Left ventricle myocardium inferior (tissue), 1 donor: ENCODE data around the gene NBL1. TPM values are rescaled to one million over a fixed set of nuclear protein-coding genes. Genes with fewer than 3 reads are reported as not detected.
A peak's percentile ranks its signal among the peaks of the same experiment; 100 is the strongest.

Experiments used
- DNase-seq: peaks from one replicate; pipeline ENCODE4 v3.0.0-alpha.2; 2020
- H3K27ac ChIP-seq: fragments of 200-600 bp; replicated peaks from 2 replicates; pipeline ENCODE4 v1.8.0; 2021
- H3K27me3 ChIP-seq: fragments of 200-600 bp; 2 replicates; pipeline ENCODE4 v1.8.0; 2021; ENCODE audit warnings: low read depth
- H3K36me3 ChIP-seq: fragments of 200-600 bp; 2 replicates; pipeline ENCODE4 v1.8.0; 2021
- H3K4me1 ChIP-seq: fragments of 200-600 bp; 2 replicates; pipeline ENCODE4 v1.8.0; 2021
- H3K4me3 ChIP-seq: fragments of 200-600 bp; 2 replicates; pipeline ENCODE4 v1.8.0; 2021; ENCODE audit warnings: mild to moderate bottlenecking, moderate library complexity
- H3K9me3 ChIP-seq: fragments of 200-600 bp; replicated peaks from 2 replicates; pipeline ENCODE4 v1.8.0; 2021
- CTCF ChIP-seq: fragments of 200-600 bp; IDR thresholded peaks from 2 replicates; pipeline ENCODE4 v1.8.0; 2021; ENCODE audit warnings: antibody characterized with exemption, mild to moderate bottlenecking, borderline replicate concordance
- intact Hi-C: fragments of 100-400 bp; cut with micrococcal nuclease; formaldehyde crosslinking; loops from one replicate; pipeline ENCODE4 v1.11.0; 2022
- total RNA-seq: library from RNA; stranded (reverse); fragmentation: NEBNext Ultra II Directional; extraction: Animal tissue kit (Norgen Biotek cat#: 25700); gene quantifications from one replicate; pipeline ENCODE4 v1.2.1, GENCODE V29; 2021
- donor health status: DM: no; HTN: yes; CAD: no; lungs with severe emphysema.

Gene NBL1
- total RNA-seq, 1 donor from 2014 or later: 30.0 TPM

- Histone ChIP-seq H3K9me3 (no peaks in the 10 kb centered on the region), H3K4me3 (no peak overlapping the region), H3K27ac (no peak overlapping the region), H3K27me3 (peaks cover 15% of the 10 kb centered on the region), H3K36me3 (peaks cover 9% of the 10 kb centered on the region), H3K4me1 (peaks cover 32% of the 10 kb centered on the region)
- intact Hi-C loops: no loop called here
- no peak for DNase-seq
- no peak for TF ChIP-seq CTCF
Measured at GRCh38 chr1:19658186-19658585, 14.1 kb downstream of the NBL1 start.

GRCh38 chr1:19661721-19662228, 17.7 kb downstream of the NBL1 start:
- Histone ChIP-seq H3K27me3 (peaks cover 51% of the 10 kb centered on the region), H3K4me1 (peaks cover 22% of the 10 kb centered on the region), H3K36me3 (peaks cover 1% of the 10 kb centered on the region), H3K27ac (no peak overlapping the region), H3K4me3 (no peak overlapping the region), H3K9me3 (no peaks in the 10 kb centered on the region)
- DNase-seq: no peak
- peak; percentile 77 for TF ChIP-seq CTCF
- intact Hi-C loops: no loop called here

- no peak overlapping the region for H3K4me3 ChIP-seq
- H3K27ac ChIP-seq: no peak overlapping the region
- TF ChIP-seq CTCF: no peak
- no peak for DNase-seq
- no peaks in the 10 kb centered on the region for H3K9me3 ChIP-seq
- intact Hi-C loops: no loop called here
- H3K27me3 ChIP-seq: peaks cover 56% of the 10 kb centered on the region
- no peaks in the 10 kb centered on the region for H3K36me3 ChIP-seq
- peaks cover 22% of the 10 kb centered on the region for H3K4me1 ChIP-seq
Measured at GRCh38 chr1:19662313-19662712, 18.2 kb downstream of the NBL1 start.

- TF ChIP-seq CTCF: no peak
- H3K4me3 ChIP-seq: peak within 1 kb of the TSS; percentile 55
- peaks cover 79% of the 10 kb centered on the region for H3K27me3 ChIP-seq
- no peaks in the 10 kb centered on the region for H3K9me3 ChIP-seq
- intact Hi-C loops: no loop called here
- no peak within 1 kb of the TSS for H3K27ac ChIP-seq
- H3K4me1 ChIP-seq: peaks cover 20% of the 10 kb centered on the region
- no peak for DNase-seq
- H3K36me3 ChIP-seq: no peaks in the 10 kb centered on the region
Measured at GRCh38 chr1:19664453-19665185, 20.5 kb downstream of the NBL1 start, which contains the start of gene HTR6. Gene HTR6 (plus strand): TSS chr1:19664875. CDS start chr1:19665754, 879 bp downstream.

- Histone ChIP-seq H3K36me3 (no peaks in the 10 kb centered on the region), H3K9me3 (no peaks in the 10 kb centered on the region), H3K4me1 (peaks cover 15% of the 10 kb centered on the region), H3K27me3 (peaks cover 81% of the 10 kb centered on the region), H3K4me3 (peak overlapping the region; percentile 55), H3K27ac (no peak overlapping the region)
- intact Hi-C loops: no loop called here
- no peak for TF ChIP-seq CTCF
- DNase-seq: no peak
Measured at GRCh38 chr1:19665186-19665495, 21.0 kb downstream of the NBL1 start.
